ENCODE results near the gene CSNK2A1.
A peak's percentile ranks its signal among the peaks of the same experiment; 100 is the strongest.
"Not testable (repeated sequence)": the region's sequence is repeated elsewhere in the genome, so short reads cannot be mapped to it uniquely, and the experiment has no call there.

The CSNK2A1 gene

DNA sequence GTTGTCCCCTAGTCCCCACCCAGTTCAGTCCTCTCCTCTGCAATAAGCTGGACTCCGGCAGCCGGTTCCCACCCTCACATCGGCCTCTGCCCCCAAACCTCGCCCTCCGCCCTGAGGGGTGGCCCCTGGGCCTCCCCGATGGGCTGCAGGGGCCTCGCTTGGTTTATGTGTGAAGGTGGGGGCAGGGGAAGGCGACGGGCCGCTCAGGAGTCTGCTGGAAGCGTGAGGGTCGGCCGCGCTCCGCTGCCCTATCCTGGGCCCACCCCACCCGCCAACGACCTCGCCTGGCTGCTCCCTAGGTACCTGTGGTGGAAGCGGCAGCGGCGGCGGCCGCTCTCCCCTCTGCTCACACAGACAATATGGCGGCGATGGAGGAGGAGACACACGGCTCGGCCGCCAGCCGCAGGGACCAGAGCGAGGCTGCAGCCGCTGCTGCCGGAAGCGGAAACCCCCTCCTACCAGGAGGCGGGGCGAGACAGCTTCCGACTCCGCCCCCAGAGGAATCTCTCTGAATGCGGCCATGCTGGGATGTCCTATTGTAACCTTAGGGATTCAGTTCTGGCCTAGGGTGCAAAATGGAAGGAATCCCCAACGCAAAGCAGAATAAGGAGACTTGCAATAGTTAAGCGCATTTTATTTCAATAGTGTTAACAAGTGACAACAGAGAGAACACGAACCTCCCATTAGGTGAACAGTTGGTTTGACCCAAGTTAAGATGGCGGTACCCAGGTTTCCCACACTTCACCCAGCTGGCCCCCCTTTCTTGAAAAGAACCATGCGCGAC lies at the start of gene CSNK2A1:
Gene CSNK2A1, minus strand, starts transcription at position 422 of the 784 bp plus-strand sequence. CDS start 35,239 bp downstream, outside the sequence.
- DNase-seq: peak; percentile 96
- H3K36me3 Mint-ChIP-seq: peaks cover 46% of the 10 kb centered on the region

DNA sequence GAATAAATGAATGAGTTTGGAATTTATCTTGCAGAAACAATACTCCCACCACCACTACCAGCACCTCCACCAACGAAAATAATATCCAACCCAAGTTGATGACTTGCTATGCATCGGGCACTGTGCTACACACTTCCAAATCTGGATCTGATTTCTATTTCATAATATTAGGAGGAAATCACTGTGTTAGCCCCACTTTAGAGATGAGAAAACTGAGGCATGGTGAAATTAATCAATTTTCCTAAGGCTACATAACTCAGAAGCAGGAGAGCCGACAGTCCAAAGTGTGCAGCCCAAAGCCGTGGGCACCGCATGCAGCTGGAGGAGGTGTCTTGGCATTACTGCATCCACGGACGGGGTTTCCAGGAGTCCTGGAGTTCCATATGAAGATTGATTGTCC lies 48.9 kb upstream of the CSNK2A1 start:
- H3K4me3 Mint-ChIP-seq: no peak overlapping the region
- H3K9me3 Mint-ChIP-seq: no peaks in the 10 kb centered on the region
- CTCF ChIA-PET: no interaction called here
- peaks cover 35% of the 10 kb centered on the region for H3K27me3 Mint-ChIP-seq
- H3K4me1 Mint-ChIP-seq: no peaks in the 10 kb centered on the region
- H3K36me3 Mint-ChIP-seq: no peaks in the 10 kb centered on the region
- no peak for DNase-seq
- H3K27ac Mint-ChIP-seq: no peak overlapping the region

More for the DNA sequence above, at the start of gene CSNK2A1:
- peaks cover 16% of the 10 kb centered on the region for H3K27me3 Mint-ChIP-seq
- CTCF ChIA-PET: interaction anchor here (0.8 kb wide), 1 partner anchor 17 kb away, joined by 3 read pairs; no protein-coding TSS in a partner anchor
- H3K4me3 Mint-ChIP-seq: peak within 1 kb of the TSS; percentile 93
- H3K4me1 Mint-ChIP-seq: peaks cover 52% of the 10 kb centered on the region
- H3K9me3 Mint-ChIP-seq: peaks cover 25% of the 10 kb centered on the region
- peak within 1 kb of the TSS; percentile 96 for H3K27ac Mint-ChIP-seq

DNA sequence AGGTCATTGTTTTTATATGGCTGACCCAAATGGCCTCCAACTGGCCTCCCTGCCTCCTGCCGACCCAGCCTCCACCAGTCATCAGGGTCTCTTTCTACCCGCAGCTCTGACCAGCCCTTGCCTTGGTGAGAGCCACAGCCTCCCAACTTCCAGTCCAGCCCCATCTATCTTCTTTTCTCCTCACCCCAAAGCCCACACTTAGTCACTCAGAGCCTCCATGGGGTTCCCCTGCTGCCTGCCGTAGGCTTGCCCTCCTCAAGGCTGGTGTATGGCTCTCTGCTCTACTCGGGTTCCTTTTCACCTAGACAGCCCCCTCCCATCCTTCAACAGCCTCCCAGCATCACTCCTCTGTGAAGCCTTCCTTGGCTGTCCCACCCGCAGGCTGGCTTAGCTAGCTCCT lies 48.4 kb upstream of the CSNK2A1 start:
- no peaks in the 10 kb centered on the region for H3K36me3 Mint-ChIP-seq
- CTCF ChIA-PET: no interaction called here
- H3K4me1 Mint-ChIP-seq: no peaks in the 10 kb centered on the region
- H3K4me3 Mint-ChIP-seq: no peak overlapping the region
- no peak for DNase-seq
- peaks cover 35% of the 10 kb centered on the region for H3K27me3 Mint-ChIP-seq
- no peaks in the 10 kb centered on the region for H3K9me3 Mint-ChIP-seq
- no peak overlapping the region for H3K27ac Mint-ChIP-seq

- no peaks in the 10 kb centered on the region for H3K4me1 Mint-ChIP-seq
- peaks cover 38% of the 10 kb centered on the region for H3K27me3 Mint-ChIP-seq
- H3K9me3 Mint-ChIP-seq: no peaks in the 10 kb centered on the region
- CTCF ChIA-PET: no interaction called here
- no peak overlapping the region for H3K4me3 Mint-ChIP-seq
- DNase-seq: no peak
- no peak overlapping the region for H3K27ac Mint-ChIP-seq
- H3K36me3 Mint-ChIP-seq: no peaks in the 10 kb centered on the region
Observed at GRCh38 chr20:588932-589672, 45.5 kb upstream of the CSNK2A1 start.

DNA sequence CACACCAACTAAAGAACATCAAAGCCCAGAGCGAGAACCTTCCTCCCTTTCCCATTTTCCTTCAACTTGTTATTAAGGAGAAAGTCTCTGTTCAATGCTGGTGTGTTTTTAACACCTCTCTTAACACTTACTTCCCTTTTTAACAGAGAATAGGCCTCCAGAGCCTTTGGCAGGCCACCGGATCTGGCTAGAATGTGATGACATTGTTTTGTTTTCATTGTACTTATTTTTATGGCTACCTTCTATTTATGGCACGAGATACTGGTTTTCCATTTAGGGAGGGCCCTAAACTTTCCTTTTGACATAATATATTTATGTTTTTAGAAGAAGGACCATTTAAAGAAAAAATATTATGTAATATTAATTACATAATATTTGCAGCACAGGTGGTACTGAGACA lies 44.9 kb upstream of the CSNK2A1 start:
- Mint-ChIP-seq H3K27ac (no peak overlapping the region), H3K27me3 (peaks cover 38% of the 10 kb centered on the region), H3K4me1 (no peaks in the 10 kb centered on the region), H3K4me3 (no peak overlapping the region), H3K9me3 (no peaks in the 10 kb centered on the region), H3K36me3 (no peaks in the 10 kb centered on the region)
- CTCF ChIA-PET: no interaction called here
- DNase-seq: no peak

- CTCF ChIA-PET: no interaction called here
- Mint-ChIP-seq H3K4me3 (no peak overlapping the region), H3K9me3 (no peaks in the 10 kb centered on the region), H3K27me3 (peaks cover 27% of the 10 kb centered on the region), H3K27ac (no peak overlapping the region), H3K36me3 (no peaks in the 10 kb centered on the region), H3K4me1 (no peaks in the 10 kb centered on the region)
- DNase-seq: no peak
Observed at GRCh38 chr20:584971-585301, 41.3 kb upstream of the CSNK2A1 start.

- Mint-ChIP-seq H3K9me3 (no peaks in the 10 kb centered on the region), H3K4me1 (no peaks in the 10 kb centered on the region), H3K4me3 (no peak overlapping the region), H3K27ac (no peak overlapping the region), H3K27me3 (peaks cover 24% of the 10 kb centered on the region), H3K36me3 (no peaks in the 10 kb centered on the region)
- DNase-seq: no peak
- CTCF ChIA-PET: no interaction called here
Observed at GRCh38 chr20:584161-584970, 40.8 kb upstream of the CSNK2A1 start.

DNA sequence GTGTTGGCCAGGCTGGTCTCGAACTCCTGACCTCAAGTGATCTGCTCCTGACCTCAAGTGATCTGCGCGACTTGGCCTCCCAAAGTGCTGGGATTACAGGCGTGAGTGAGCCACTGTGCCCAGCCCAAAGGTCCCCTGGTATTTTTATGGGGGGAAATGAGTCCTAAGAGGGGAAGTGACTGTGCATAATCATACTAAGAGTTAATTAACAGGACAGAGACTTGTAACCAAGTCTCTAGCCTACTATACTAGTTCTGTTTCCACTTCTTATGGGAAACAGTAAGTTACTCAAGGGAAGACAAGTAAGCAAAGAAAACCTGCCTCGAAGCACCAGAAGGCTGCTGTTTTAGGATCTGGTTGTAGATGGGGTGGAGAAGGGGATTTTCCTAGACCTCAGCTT lies 38.6 kb upstream of the CSNK2A1 start:
- Mint-ChIP-seq H3K36me3 (no peaks in the 10 kb centered on the region), H3K4me1 (no peaks in the 10 kb centered on the region), H3K27ac (no peak overlapping the region), H3K4me3 (no peak overlapping the region), H3K9me3 (no peaks in the 10 kb centered on the region), H3K27me3 (peaks cover 15% of the 10 kb centered on the region)
- DNase-seq: no peak
- CTCF ChIA-PET: no interaction called here

DNA sequence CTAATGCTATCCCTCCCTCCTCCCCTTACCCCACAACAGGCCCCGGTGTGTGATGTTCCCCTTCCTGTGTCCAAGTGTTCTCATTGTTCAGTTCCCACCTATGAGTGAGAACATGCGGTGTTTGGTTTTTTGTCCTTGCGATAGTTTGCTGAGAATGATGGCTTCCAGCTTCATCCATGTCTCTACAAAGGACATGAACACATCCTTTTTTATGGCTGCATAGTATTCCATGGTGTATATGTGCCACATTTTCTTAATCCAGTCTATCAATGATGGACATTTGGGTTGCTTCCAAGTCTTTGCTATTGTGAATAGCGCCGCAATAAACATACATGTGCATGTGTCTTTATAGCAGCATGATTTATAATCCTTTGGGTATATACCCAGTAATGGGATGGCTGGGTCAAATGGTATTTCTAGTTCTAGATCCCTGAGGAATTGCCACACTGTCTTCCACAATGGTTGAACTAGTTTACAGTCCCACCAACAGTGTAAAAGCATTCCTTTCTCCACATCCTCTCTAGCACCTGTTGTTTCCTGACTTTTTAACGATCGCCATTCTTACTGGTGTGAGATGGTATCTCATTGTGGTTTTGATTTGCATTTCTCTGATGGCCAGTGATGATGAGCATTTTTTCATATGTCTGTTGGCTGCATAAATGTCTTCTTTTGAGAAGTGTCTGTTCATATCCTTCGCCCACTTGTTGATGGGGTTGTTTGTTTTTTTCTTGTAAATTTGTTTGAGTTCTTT lies 35.5 kb upstream of the CSNK2A1 start:
- not testable (repeated sequence) for H3K4me1 Mint-ChIP-seq, DNase-seq, H3K36me3 Mint-ChIP-seq, H3K27ac Mint-ChIP-seq, H3K4me3 Mint-ChIP-seq, H3K9me3 Mint-ChIP-seq
- CTCF ChIA-PET: interaction anchor here (2.1 kb wide), 1 partner anchor 66 kb away, joined by 8 read pairs; no protein-coding TSS in a partner anchor
- H3K27me3 Mint-ChIP-seq: peaks cover 19% of the 10 kb centered on the region

DNA sequence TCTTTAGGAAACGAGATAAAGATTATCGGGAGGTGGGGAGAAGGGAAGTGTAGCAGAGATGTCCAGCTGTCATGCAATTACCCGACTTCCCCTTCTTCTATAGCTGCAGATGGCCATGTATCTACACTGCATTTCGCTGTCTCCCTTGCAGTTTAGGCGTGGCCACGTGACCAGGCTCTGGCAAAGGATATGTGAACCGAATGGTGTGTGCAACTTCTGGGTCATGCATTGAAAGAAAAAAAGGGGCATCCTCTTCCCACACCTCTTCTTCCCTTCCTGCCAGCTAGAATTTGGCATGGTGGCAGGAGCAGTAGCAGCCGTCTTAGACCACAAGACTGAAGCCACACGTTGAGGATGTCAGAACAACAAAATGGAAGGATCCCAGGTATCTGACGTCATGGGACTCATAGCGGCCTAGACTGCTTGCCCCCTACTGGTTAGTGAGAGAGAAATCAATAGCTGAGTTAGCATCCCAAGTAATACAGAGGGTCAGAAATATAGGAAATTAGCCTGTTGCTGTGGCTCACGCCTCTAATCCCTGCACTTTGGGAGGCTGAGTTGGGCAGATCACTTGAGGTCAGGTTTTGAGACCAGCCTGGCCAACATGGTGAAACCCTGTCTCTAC lies 33.7 kb upstream of the CSNK2A1 start:
- CTCF ChIA-PET: interaction anchor here (1.2 kb wide), 1 partner anchor 16 kb away, joined by 3 read pairs; no protein-coding TSS in a partner anchor
- no peak for DNase-seq
- peaks cover 31% of the 10 kb centered on the region for H3K27me3 Mint-ChIP-seq
- H3K9me3 Mint-ChIP-seq: no peaks in the 10 kb centered on the region
- no peaks in the 10 kb centered on the region for H3K4me1 Mint-ChIP-seq
- H3K27ac Mint-ChIP-seq: no peak overlapping the region
- H3K36me3 Mint-ChIP-seq: no peaks in the 10 kb centered on the region
- H3K4me3 Mint-ChIP-seq: no peak overlapping the region

GRCh38 chr20:576156-576555 lies 32.6 kb upstream of the CSNK2A1 start:
- CTCF ChIA-PET: interaction anchor here (0.8 kb wide), 1 partner anchor 163 kb away, joined by 4 read pairs; no protein-coding TSS in a partner anchor
- H3K9me3 Mint-ChIP-seq: no peaks in the 10 kb centered on the region
- peaks cover 39% of the 10 kb centered on the region for H3K27me3 Mint-ChIP-seq
- H3K27ac Mint-ChIP-seq: no peak overlapping the region
- H3K4me3 Mint-ChIP-seq: no peak overlapping the region
- H3K36me3 Mint-ChIP-seq: no peaks in the 10 kb centered on the region
- no peaks in the 10 kb centered on the region for H3K4me1 Mint-ChIP-seq
- DNase-seq: no peak

GRCh38 chr20:575230-575629 lies 31.6 kb upstream of the CSNK2A1 start:
- no peaks in the 10 kb centered on the region for H3K36me3 Mint-ChIP-seq
- CTCF ChIA-PET: interaction anchor here (0.8 kb wide), 1 partner anchor 164 kb away, joined by 4 read pairs; no protein-coding TSS in a partner anchor
- no peak for DNase-seq
- no peaks in the 10 kb centered on the region for H3K9me3 Mint-ChIP-seq
- H3K4me3 Mint-ChIP-seq: no peak overlapping the region
- no peak overlapping the region for H3K27ac Mint-ChIP-seq
- H3K4me1 Mint-ChIP-seq: no peaks in the 10 kb centered on the region
- H3K27me3 Mint-ChIP-seq: peaks cover 39% of the 10 kb centered on the region

- DNase-seq: no peak
- Mint-ChIP-seq H3K27me3 (peaks cover 39% of the 10 kb centered on the region), H3K4me3 (no peak overlapping the region), H3K27ac (no peak overlapping the region), H3K9me3 (no peaks in the 10 kb centered on the region), H3K4me1 (no peaks in the 10 kb centered on the region), H3K36me3 (no peaks in the 10 kb centered on the region)
- CTCF ChIA-PET: interaction anchor here (1.4 kb wide), 1 partner anchor 12 kb away, joined by 3 read pairs; no protein-coding TSS in a partner anchor
Observed at GRCh38 chr20:574297-574942, 30.8 kb upstream of the CSNK2A1 start.
